ENCODE results near the gene MELTF. TPM values are rescaled to one million over a fixed set of nuclear protein-coding genes. Genes with fewer than 3 reads are reported as not detected.

MELTF gene
- total RNA-seq, 1 donor from 2014 or later = 33.8 TPM

GRCh38 chr3:196970547-196971093, 59.0 kb downstream of the MELTF start:
- Histone ChIP-seq H3K36me3 (ENCODE audit: control insufficient read depth, insufficient read depth, low read length) (no peaks in the 10 kb centered on the region), H3K27me3 (ENCODE audit: control insufficient read depth, insufficient read depth, low read length) (peaks cover 33% of the 10 kb centered on the region), H3K4me3 (ENCODE audit: low read depth, low read length) (no peak overlapping the region)
- no peak for TF ChIP-seq CTCF (IDR thresholded peaks at IDR 0.05; ENCODE audit: insufficient read depth, low read length, poor library complexity, severe bottlenecking)
- no peak for DNase-seq (ENCODE audit: low read depth)

GRCh38 chr3:196969660-196970546, 59.7 kb downstream of the MELTF start:
- H3K27me3 ChIP-seq (ENCODE audit: control insufficient read depth, insufficient read depth, low read length) = peaks cover 33% of the 10 kb centered on the region
- H3K36me3 ChIP-seq (ENCODE audit: control insufficient read depth, insufficient read depth, low read length) = no peaks in the 10 kb centered on the region
- no peak for TF ChIP-seq CTCF (IDR thresholded peaks at IDR 0.05; ENCODE audit: insufficient read depth, low read length, poor library complexity, severe bottlenecking)
- peak overlapping the region; percentile 52 for H3K4me3 ChIP-seq (ENCODE audit: low read depth, low read length)
- DNase-seq (ENCODE audit: low read depth) = no peak

GRCh38 chr3:196969134-196969659, 60.4 kb downstream of the MELTF start:
- TF ChIP-seq CTCF (IDR thresholded peaks at IDR 0.05; ENCODE audit: insufficient read depth, low read length, poor library complexity, severe bottlenecking) = no peak
- Histone ChIP-seq H3K4me3 (ENCODE audit: low read depth, low read length) (peak overlapping the region; percentile 52), H3K27me3 (ENCODE audit: control insufficient read depth, insufficient read depth, low read length) (peaks cover 33% of the 10 kb centered on the region), H3K36me3 (ENCODE audit: control insufficient read depth, insufficient read depth, low read length) (no peaks in the 10 kb centered on the region)
- DNase-seq (ENCODE audit: low read depth) = no peak

- Histone ChIP-seq H3K36me3 (ENCODE audit: control insufficient read depth, insufficient read depth, low read length) (no peaks in the 10 kb centered on the region), H3K27me3 (ENCODE audit: control insufficient read depth, insufficient read depth, low read length) (peaks cover 33% of the 10 kb centered on the region), H3K4me3 (ENCODE audit: low read depth, low read length) (peak within 1 kb of the TSS; percentile 52)
- no peak for DNase-seq (ENCODE audit: low read depth)
- TF ChIP-seq CTCF (IDR thresholded peaks at IDR 0.05; ENCODE audit: insufficient read depth, low read length, poor library complexity, severe bottlenecking) = no peak
These were observed 61.1 kb downstream of the MELTF start, which contains the start of gene PIGZ for GRCh38 chr3:196968233-196969133. PIGZ (minus strand) TSS chr3:196968833; CDS start chr3:196952031, 16,802 bp downstream.

- H3K36me3 ChIP-seq (ENCODE audit: control insufficient read depth, insufficient read depth, low read length) = no peaks in the 10 kb centered on the region
- no peak for TF ChIP-seq CTCF (IDR thresholded peaks at IDR 0.05; ENCODE audit: insufficient read depth, low read length, poor library complexity, severe bottlenecking)
- H3K27me3 ChIP-seq (ENCODE audit: control insufficient read depth, insufficient read depth, low read length) = peaks cover 33% of the 10 kb centered on the region
- H3K4me3 ChIP-seq (ENCODE audit: low read depth, low read length) = no peak overlapping the region
- DNase-seq (ENCODE audit: low read depth) = no peak
These were observed 62.0 kb downstream of the MELTF start for GRCh38 chr3:196967412-196968232.
